SK-N-SH (cell line): ENCODE results near the gene THSD4.

Experiments used
- CTCF ChIP-seq: fragments of 200-600 bp; sonication (generic); IDR thresholded peaks from 2 replicates; pipeline ENCODE4 v1.6.1; 2017; ENCODE audit warnings: antibody characterized with exemption, mild to moderate bottlenecking, moderate library complexity
- JUND ChIP-seq: IDR thresholded peaks from 2 replicates; pipeline ENCODE4 v1.4.0; 2012
- SMC3 ChIP-seq: IDR thresholded peaks from 2 replicates; pipeline ENCODE4 v1.6.1; 2012; ENCODE audit warnings: low read depth, low read length, improper control_type of control experiment
- USF1 ChIP-seq: IDR thresholded peaks from 2 replicates; pipeline ENCODE4 v1.4.0; 2012; ENCODE audit warnings: low read depth, borderline replicate concordance

- no peak; the same call in 1 of the 2 replicates for TF ChIP-seq SMC3
- TF ChIP-seq JUND = peak; percentile 20; the same call in 1 of the 2 replicates
- peak; percentile 50 for TF ChIP-seq CTCF
- no peak for TF ChIP-seq USF1
These were observed 6.1 kb upstream of the THSD4 start for GRCh38 chr15:71109130-71109529.
